Duodenal mucosa (tissue), 2 donors: ENCODE results near the gene H1-8.

Source experiments
- H3K27ac ChIP-seq: one replicate; pipeline ENCODE4 v1.7.0; 2013; ENCODE audit warnings: low read depth, low read length
- H3K27me3 ChIP-seq, 2 donors: one replicate each; pipeline ENCODE4 v1.7.0; 2013; ENCODE audit warnings: low read length in 2 of 2, control low read depth in 1 of 2; ENCODE audit not compliant: insufficient read depth in 2 of 2, control insufficient read depth in 1 of 2
- H3K36me3 ChIP-seq, 2 donors: one replicate each; pipeline ENCODE4 v1.7.0; 2013; ENCODE audit warnings: low read length in 2 of 2, control low read depth in 1 of 2; ENCODE audit not compliant: insufficient read depth in 2 of 2, control insufficient read depth in 1 of 2
- H3K4me1 ChIP-seq, 2 donors: one replicate each; pipeline ENCODE4 v1.7.0; 2013; ENCODE audit warnings: low read length in 2 of 2, control low read depth in 1 of 2; ENCODE audit not compliant: insufficient read depth in 2 of 2, control insufficient read depth in 1 of 2
- H3K4me3 ChIP-seq, 2 donors: one replicate each; pipeline ENCODE4 v1.7.0; 2013; ENCODE audit warnings: low read length in 2 of 2, low read depth in 1 of 2
- H3K9ac ChIP-seq, 2 donors: one replicate each; pipeline ENCODE4 v1.7.0; 2013; ENCODE audit warnings: low read length in 2 of 2, low read depth in 1 of 2
- H3K9me3 ChIP-seq, 2 donors: one replicate each; pipeline ENCODE4 v1.7.0; 2013; ENCODE audit warnings: low read length in 2 of 2, control low read depth in 1 of 2; ENCODE audit not compliant: control insufficient read depth in 1 of 2

The H1-8 gene

DNA sequence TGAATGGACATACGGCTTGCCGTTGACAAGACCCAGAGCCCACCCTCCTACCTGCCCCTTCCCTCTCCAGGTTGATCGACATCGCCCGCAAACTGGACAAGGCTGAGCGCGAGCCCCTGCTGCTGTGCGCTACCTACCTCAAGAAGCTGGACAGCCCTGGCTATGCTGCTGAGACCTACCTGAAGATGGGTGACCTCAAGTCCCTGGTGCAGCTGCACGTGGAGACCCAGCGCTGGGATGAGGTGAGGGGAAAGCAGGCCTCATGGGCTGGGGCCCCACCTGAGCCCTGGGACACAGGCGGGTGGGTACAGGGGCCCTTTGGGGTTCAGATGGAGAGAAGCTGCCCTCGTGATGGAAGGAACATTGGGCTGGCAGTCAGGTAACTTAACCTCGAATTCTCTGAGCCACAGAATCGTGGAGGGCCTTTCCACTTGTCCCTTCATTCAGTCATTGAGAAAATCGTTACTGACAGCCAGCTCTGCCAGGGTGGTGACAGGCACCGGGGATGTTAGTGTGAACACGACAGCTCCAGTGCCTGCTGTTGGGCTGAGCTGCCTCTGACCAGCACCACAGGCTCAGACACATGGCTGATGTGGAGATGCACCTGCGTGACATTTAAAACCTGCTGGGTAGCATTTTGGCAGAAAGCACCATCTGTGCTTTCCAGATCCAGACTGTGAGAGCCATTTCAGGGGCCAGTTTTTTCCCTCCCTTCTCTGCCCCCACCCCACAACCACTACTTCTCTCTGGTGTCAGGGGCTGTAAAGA lies 40.1 kb upstream of the H1-8 start:
- Histone ChIP-seq H3K4me1 (no peaks in the 10 kb centered on the region), H3K9ac (no peak overlapping the region), H3K27me3 (no peaks in the 10 kb centered on the region), H3K9me3 (no peaks in the 10 kb centered on the region), H3K27ac (no peak overlapping the region), H3K4me3 (no peak overlapping the region), H3K36me3 (peaks cover 16 to 33% of the 10 kb centered on the region in 2 donors)

DNA sequence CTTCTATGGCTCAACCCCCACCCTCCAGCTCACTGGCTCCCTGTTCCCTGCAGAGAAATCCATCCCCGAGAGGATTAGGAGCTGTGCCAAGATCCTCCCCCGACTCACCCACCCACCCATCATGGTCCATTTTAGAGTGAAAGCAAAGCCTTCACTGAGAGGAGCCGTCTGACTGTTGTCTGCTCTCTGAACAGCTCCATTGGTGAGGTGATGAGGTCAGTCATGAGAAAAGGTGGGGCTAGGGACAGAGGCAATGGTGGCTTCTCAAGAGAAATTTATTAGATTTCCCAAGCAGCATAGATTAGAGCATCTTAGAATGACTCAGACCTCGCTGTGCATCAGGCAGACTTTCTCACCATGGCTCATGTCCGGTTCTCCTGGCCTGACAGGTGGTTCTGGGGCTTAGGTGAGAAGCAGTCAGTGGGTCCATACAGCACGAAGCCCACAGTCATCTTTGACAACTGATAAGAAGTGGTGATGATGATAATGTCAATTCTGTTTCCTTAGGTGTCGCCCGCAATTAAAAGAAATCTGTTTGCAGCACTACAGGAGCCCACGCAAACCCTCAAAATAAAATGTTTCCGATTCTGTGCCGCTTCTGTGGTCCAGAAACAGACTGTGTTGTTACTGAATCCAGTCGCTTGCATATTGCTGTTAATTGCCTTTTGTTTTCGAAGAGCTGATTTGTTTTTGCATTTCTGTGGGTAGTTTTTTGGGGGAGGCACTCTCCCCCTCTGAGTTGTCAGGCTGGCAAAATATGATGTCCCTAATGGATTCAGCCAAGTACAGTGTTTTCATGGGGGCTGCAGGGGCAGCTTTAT lies 39.3 kb upstream of the H1-8 start:
- no peak overlapping the region for H3K27ac ChIP-seq
- H3K9me3 ChIP-seq = no peaks in the 10 kb centered on the region
- peaks cover 16 to 33% of the 10 kb centered on the region in 2 donors for H3K36me3 ChIP-seq
- no peaks in the 10 kb centered on the region for H3K4me1 ChIP-seq
- no peak overlapping the region for H3K9ac ChIP-seq
- no peak overlapping the region for H3K4me3 ChIP-seq
- no peaks in the 10 kb centered on the region for H3K27me3 ChIP-seq

DNA sequence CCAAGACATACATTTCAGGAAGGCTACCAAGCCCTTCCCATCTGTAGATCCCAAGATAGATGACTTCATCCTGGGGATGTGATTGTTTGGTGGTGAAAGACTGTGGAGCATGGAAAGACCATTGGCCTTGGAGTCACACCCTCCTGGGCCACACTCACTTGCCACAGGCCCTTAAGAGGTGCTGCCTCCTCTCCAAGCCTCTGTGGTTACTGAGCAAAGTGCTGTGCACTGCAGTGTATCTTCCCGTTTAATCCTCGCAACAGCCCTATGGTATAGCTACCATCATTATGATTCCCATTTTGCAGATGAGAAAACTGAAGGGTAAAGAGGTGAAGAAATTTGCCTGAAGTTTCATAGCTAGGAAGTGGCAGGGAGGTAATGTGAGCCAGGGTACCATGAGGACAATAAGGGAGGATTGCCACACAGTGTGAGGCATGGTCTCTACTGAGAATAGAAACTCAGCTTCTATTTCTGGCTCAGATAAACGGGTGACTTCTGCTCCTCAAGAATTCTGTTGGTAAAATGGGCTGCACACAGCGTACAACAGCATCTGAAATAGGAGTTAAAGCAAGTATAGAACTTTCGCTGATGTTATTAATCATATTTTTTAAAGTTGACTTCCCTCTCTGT lies 38.4 kb upstream of the H1-8 start:
- Histone ChIP-seq H3K4me3 (no peak overlapping the region), H3K27me3 (no peaks in the 10 kb centered on the region), H3K9me3 (no peaks in the 10 kb centered on the region), H3K4me1 (no peaks in the 10 kb centered on the region), H3K9ac (no peak overlapping the region), H3K36me3 (peaks cover 16 to 33% of the 10 kb centered on the region in 2 donors), H3K27ac (no peak overlapping the region)

DNA sequence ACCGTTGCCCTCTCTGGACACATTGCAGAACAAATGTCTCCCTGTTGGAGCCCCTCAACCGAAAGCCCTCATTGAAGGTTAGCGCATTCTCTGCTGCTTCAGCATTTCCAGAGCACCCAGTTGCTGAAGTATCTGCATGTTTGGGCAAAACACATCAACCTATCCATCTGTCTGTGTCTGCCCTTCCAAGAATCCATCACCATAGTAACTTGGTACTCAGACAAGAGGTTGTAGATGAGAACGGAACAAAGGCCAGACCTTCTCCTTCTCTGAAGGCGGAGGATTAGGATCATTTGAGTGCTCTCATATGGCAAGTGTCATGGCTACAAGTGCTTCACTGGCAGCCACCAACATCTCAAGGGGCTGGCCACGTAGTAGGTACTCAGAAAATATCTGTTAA lies 37.6 kb upstream of the H1-8 start:
- no peak overlapping the region for H3K27ac ChIP-seq
- H3K27me3 ChIP-seq = no peaks in the 10 kb centered on the region
- no peak overlapping the region for H3K4me3 ChIP-seq
- no peaks in the 10 kb centered on the region for H3K9me3 ChIP-seq
- peaks cover 14 to 32% of the 10 kb centered on the region in 2 donors for H3K36me3 ChIP-seq
- no peak overlapping the region for H3K9ac ChIP-seq
- no peaks in the 10 kb centered on the region for H3K4me1 ChIP-seq

DNA sequence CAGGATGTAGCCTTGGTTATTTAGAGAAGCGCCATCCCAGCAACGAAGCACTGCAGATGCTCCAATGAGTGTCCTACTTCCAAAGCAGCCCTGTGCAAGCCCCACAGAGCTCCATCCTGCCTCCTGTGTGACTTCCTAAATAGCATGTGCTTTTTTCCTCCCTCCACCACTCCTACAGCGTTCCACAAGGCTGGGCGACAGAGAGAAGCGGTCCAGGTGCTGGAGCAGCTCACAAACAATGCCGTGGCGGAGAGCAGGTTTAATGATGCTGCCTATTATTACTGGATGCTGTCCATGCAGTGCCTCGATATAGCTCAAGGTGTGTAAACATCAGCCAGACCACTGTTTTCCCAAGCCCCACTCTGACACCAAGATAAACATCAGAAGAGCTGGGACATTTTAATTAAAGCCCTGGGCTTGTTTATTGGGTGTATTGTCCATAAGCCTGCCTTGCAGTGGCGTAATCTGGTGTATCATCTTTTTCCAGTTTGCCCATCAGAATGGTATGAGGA lies 36.7 kb upstream of the H1-8 start:
- H3K27ac ChIP-seq = no peak overlapping the region
- H3K4me1 ChIP-seq = no peaks in the 10 kb centered on the region
- H3K9me3 ChIP-seq = no peaks in the 10 kb centered on the region
- H3K9ac ChIP-seq = no peak overlapping the region
- no peaks in the 10 kb centered on the region for H3K27me3 ChIP-seq
- H3K36me3 ChIP-seq = peaks cover 13 to 24% of the 10 kb centered on the region in 2 donors
- H3K4me3 ChIP-seq = no peak overlapping the region

GRCh38 chr3:129507181-129507831 lies 35.7 kb upstream of the H1-8 start:
- Histone ChIP-seq H3K36me3 (peaks cover 8 to 22% of the 10 kb centered on the region in 2 donors), H3K27ac (no peak overlapping the region), H3K9ac (no peak overlapping the region)

DNA sequence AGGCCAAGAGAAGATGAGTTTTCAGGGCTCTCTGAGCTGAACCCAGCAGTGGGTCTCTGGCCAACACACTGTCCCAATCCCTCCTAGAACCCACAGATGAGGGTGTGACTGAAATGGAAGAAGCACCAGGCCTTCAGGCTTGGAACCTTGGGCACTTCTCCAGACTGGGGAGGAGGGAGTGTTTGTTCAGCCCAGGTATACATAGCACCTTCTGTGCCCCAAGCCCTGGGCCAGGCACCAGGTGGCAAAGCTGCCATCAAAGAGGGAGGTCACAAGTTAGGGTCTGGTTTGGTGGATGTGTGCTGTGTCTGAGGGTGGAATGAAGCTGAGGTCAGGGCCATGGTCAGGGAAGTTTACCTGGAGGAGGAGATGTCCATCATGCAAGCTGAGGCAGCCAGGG lies 30.4 kb upstream of the H1-8 start:
- H3K36me3 ChIP-seq = peaks cover 0 to 25% of the 10 kb centered on the region in 2 donors
- no peaks in the 10 kb centered on the region for H3K27me3 ChIP-seq
- H3K9me3 ChIP-seq = no peaks in the 10 kb centered on the region
- H3K4me1 ChIP-seq = no peaks in the 10 kb centered on the region
- no peak overlapping the region for H3K27ac ChIP-seq
- H3K9ac ChIP-seq = no peak overlapping the region
- H3K4me3 ChIP-seq = no peak overlapping the region

More at GRCh38 chr3:129507181-129507831, 35.7 kb upstream of the H1-8 start:
- no peak overlapping the region for H3K4me3 ChIP-seq
- H3K9me3 ChIP-seq = no peaks in the 10 kb centered on the region
- no peaks in the 10 kb centered on the region for H3K27me3 ChIP-seq
- no peaks in the 10 kb centered on the region for H3K4me1 ChIP-seq

- H3K4me3 ChIP-seq = no peak overlapping the region
- no peaks in the 10 kb centered on the region for H3K9me3 ChIP-seq
- H3K27me3 ChIP-seq = no peaks in the 10 kb centered on the region
- peaks cover 0 to 25% of the 10 kb centered on the region in 2 donors for H3K36me3 ChIP-seq
- H3K4me1 ChIP-seq = no peaks in the 10 kb centered on the region
- no peak overlapping the region for H3K27ac ChIP-seq
- H3K9ac ChIP-seq = no peak overlapping the region
These were observed 29.3 kb upstream of the H1-8 start for GRCh38 chr3:129513705-129514104.

- Histone ChIP-seq H3K4me3 (no peak overlapping the region), H3K36me3 (peaks cover 0 to 25% of the 10 kb centered on the region in 2 donors), H3K27ac (no peak overlapping the region), H3K4me1 (no peaks in the 10 kb centered on the region), H3K9me3 (no peaks in the 10 kb centered on the region), H3K9ac (no peak overlapping the region), H3K27me3 (no peaks in the 10 kb centered on the region)
These were observed 28.9 kb upstream of the H1-8 start for GRCh38 chr3:129514110-129514509.
